GM19452 (cell line): ENCODE data around the gene ZBTB14.

ENCODE experiments used
- ATAC-seq: cut with Tn5 transposase; IDR thresholded peaks from one replicate; pipeline ENCODE4 v1.9.1; 2021; ENCODE audit not compliant: unreplicated experiment

The ZBTB14 gene

DNA sequence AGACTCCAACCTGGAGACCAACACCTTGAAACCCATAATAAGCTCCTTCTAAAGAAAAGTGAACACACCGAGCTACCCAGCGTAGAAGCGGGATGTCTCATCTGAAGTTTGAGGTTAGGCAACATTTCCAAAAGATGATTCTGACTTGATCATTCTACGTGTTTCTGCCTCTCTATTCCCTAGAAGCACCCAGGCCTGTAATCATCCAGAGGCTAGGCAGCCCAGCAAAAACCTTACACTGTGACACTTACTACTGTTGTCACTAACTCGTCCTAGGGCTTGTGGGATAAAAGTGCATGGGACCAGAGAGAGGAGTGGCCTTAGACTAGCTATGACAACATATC, 1.4 kb downstream of the ZBTB14 start:
- ATAC-seq, result no peak

- peak; percentile 82 for ATAC-seq
Observed at GRCh38 chr18:5288517-5288935, 7.0 kb downstream of the ZBTB14 start.

- ATAC-seq, result no peak
Observed at GRCh38 chr18:5287854-5288253, 7.7 kb downstream of the ZBTB14 start.

DNA sequence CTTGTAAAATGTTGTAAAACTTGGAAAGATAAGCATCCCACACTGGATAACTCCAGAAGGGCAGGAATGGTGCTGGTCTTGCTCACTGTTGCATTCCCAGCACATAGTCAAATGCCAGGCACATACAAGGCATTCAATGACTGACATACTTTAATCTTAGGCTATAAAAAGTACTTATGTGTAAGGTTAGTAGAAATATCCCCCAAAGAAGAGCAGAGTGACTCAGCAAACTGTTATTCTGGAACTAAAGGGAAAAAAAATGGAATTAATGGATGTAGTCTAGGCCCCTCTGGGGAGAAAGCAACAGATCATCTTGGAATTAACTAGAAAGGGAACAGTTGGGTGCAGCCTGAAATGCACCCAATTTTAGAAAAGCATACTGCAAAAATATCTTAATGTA, 9.0 kb downstream of the ZBTB14 start:
- ATAC-seq, result no peak

DNA sequence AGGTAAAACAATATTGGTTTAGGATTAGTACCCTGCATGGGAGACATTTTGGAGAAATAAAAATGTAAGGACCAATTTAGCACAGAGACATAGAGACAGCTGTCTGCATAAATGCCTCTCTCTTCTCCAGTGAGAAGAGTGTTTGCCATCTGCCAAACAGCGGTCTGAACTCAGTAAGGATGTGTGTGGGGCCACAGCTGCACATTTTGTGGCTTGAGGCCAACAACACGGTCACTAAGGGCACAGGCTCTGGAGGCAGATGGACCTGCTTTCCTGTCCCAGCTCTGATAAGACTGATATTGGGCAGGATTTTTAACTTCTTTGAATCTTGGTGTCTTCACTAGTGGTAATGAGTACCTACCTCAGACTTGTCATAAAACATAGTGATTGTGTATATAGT, 10.2 kb downstream of the ZBTB14 start:
- ATAC-seq, result no peak

GRCh38 chr18:5284808-5285207, 10.7 kb downstream of the ZBTB14 start:
- no peak for ATAC-seq

DNA sequence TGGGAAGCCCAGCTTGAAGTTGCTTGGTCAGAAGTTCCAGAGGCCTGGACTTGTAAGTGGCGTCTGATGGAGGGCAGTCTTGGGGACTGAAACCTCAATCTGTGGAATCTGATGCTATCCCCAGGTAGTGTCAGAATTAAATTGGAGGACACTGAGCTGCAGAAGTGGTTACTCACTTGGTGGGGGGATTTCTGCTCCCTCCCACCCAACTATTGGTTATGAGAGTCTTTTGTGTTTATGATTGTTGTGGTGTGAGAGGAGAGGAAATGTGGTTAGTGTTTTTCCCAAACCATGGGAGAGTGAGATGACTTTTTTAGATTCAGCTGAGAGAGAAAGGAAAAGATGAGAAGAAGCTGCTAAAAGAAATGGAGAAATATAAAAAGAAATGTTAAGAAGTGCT, 12.8 kb downstream of the ZBTB14 start:
- ATAC-seq, result no peak

- no peak for ATAC-seq
Observed at GRCh38 chr18:5276947-5277346, 18.6 kb downstream of the ZBTB14 start.

DNA sequence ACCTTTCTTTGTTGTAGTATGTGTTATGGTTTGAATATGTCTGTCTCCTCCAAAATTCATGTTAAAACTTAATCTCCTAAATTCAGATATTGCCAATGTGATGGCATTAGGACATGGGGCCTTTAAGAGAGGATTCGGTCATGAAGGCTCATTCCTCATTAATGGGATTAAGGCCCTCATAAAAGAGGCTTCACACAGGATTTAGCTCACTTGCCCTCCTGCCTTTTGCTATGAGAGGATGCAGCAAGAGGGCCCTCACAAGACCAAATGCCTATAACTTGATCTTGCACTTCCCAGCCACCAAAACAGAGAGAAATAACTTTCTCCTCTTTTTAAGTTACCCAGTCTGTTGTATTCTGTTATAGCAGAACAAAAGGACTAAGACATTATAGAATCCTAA, 19.7 kb downstream of the ZBTB14 start:
- ATAC-seq, result no peak

DNA sequence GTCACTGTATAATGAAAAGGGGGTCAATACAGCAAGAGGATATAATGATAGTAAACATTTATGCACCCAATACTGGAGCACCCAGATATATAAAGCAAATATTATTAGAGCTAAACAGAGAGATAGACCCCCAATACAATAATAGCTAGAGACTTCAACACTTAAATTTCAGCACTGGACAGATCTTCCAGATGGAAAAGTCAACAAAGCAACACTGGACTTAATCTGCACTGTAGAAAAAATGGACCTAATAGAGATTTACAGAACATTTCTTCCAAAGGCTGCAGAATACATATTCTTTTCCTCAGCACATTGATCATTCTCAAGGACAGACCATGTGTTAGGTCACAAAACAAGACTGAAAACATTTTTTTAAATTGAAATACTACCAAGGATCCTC, 26.7 kb downstream of the ZBTB14 start:
- no peak for ATAC-seq

GRCh38 chr18:5266721-5267120, 28.8 kb downstream of the ZBTB14 start:
- no peak for ATAC-seq

GRCh38 chr18:5253910-5254309, 41.6 kb downstream of the ZBTB14 start:
- ATAC-seq, result no peak

DNA sequence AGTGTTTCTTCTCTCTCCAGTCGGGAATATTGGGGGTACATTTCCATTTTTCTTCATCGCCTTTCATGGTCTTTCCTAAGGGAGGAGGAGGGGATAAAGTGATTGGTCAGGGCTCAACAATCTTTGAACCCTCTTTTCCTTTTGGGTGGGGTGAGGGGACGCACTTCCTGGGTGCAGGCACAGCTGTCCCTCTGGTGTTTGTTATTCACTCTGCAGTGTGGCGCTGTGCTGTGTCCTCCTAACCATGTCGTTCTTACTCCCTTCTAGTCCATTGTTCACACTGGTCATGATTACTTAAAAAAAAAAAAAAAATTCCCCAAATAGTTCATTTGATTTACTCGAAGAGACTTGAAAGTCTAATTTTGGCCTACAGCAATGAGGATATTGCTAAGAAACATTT, 44.4 kb downstream of the ZBTB14 start:
- no peak for ATAC-seq

DNA sequence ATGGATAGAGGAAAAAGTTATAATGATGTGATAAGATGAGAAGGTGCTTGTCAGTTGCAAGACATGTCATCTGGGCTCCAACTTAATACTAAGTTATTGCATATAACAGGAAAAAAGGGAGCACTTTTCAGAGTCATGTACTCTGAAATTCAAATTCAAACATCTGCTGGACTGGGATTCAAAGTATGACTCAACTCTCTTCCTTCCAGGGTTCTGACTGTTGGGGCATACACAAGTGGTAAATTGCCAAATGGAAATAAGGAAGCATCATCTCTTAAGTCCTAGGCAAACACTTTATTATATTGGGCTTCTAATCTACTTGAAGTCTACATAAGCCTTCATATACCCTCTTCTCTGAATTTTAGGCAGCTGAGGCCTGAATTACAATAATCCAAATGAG, 44.9 kb downstream of the ZBTB14 start:
- ATAC-seq, result no peak

GRCh38 chr18:5244941-5245340, 50.6 kb downstream of the ZBTB14 start:
- no peak for ATAC-seq

- no peak for ATAC-seq
Observed at GRCh38 chr18:5239447-5239846, 56.1 kb downstream of the ZBTB14 start.
